ENCODE data around the gene SDHA.
"Not testable (repeated sequence)": the region's sequence is repeated elsewhere in the genome, so short reads cannot be mapped to it uniquely, and the experiment has no call there.

Gene SDHA

GRCh38 chr5:222951-223715 lies 5.0 kb downstream of the SDHA start:
- DNase-seq (ENCODE audit: low read depth) = not testable (repeated sequence)

- DNase-seq (ENCODE audit: low read depth) = no peak
These were observed 5.7 kb downstream of the SDHA start for GRCh38 chr5:223791-224190.

- no peak for DNase-seq (ENCODE audit: low read depth)
These were observed 7.2 kb downstream of the SDHA start for GRCh38 chr5:225334-225733.

- DNase-seq (ENCODE audit: low read depth) = not testable (repeated sequence)
These were observed 9.3 kb downstream of the SDHA start for GRCh38 chr5:227375-227774.

GRCh38 chr5:228886-229285 lies 10.8 kb downstream of the SDHA start:
- DNase-seq (ENCODE audit: low read depth) = no peak

- DNase-seq (ENCODE audit: low read depth) = no peak
These were observed 12.6 kb downstream of the SDHA start for GRCh38 chr5:230711-231110.

GRCh38 chr5:231661-232060 lies 13.5 kb downstream of the SDHA start:
- DNase-seq (ENCODE audit: low read depth) = no peak

- not testable (repeated sequence) for DNase-seq (ENCODE audit: low read depth)
These were observed 15.3 kb downstream of the SDHA start for GRCh38 chr5:233426-233825.

GRCh38 chr5:234450-234849 lies 16.3 kb downstream of the SDHA start:
- DNase-seq (ENCODE audit: low read depth) = no peak

GRCh38 chr5:235527-235926 lies 17.4 kb downstream of the SDHA start:
- not testable (repeated sequence) for DNase-seq (ENCODE audit: low read depth)

GRCh38 chr5:237931-238330 lies 19.8 kb downstream of the SDHA start:
- not testable (repeated sequence) for DNase-seq (ENCODE audit: low read depth)

GRCh38 chr5:240550-240949 lies 22.4 kb downstream of the SDHA start:
- not testable (repeated sequence) for DNase-seq (ENCODE audit: low read depth)

GRCh38 chr5:241045-241669 lies 23.0 kb downstream of the SDHA start:
- DNase-seq (ENCODE audit: low read depth) = not testable (repeated sequence)

GRCh38 chr5:243683-244367 lies 25.7 kb downstream of the SDHA start:
- not testable (repeated sequence) for DNase-seq (ENCODE audit: low read depth)

GRCh38 chr5:245717-246116 lies 27.6 kb downstream of the SDHA start:
- DNase-seq (ENCODE audit: low read depth) = not testable (repeated sequence)

- not testable (repeated sequence) for DNase-seq (ENCODE audit: low read depth)
These were observed 32.3 kb downstream of the SDHA start for GRCh38 chr5:250396-250795.

- not testable (repeated sequence) for DNase-seq (ENCODE audit: low read depth)
These were observed 32.9 kb downstream of the SDHA start for GRCh38 chr5:251016-251415.

GRCh38 chr5:251538-251937 lies 33.4 kb downstream of the SDHA start:
- DNase-seq (ENCODE audit: low read depth) = not testable (repeated sequence)

- not testable (repeated sequence) for DNase-seq (ENCODE audit: low read depth)
These were observed 33.9 kb downstream of the SDHA start for GRCh38 chr5:251975-252374.

- no peak for DNase-seq (ENCODE audit: low read depth)
These were observed 34.4 kb downstream of the SDHA start for GRCh38 chr5:252546-252945.

- not testable (repeated sequence) for DNase-seq (ENCODE audit: low read depth)
These were observed 36.2 kb downstream of the SDHA start for GRCh38 chr5:254322-254721.

GRCh38 chr5:255116-255515 lies 37.0 kb downstream of the SDHA start:
- not testable (repeated sequence) for DNase-seq (ENCODE audit: low read depth)

- not testable (repeated sequence) for DNase-seq (ENCODE audit: low read depth)
These were observed 38.2 kb downstream of the SDHA start for GRCh38 chr5:256347-256746.
